Medulla oblongata (tissue), 1 donor: Measurements from ENCODE around the gene GAP43.
A peak's percentile ranks its signal among the peaks of the same experiment; 100 is the strongest.
"Not testable (repeated sequence)": the region's sequence is repeated elsewhere in the genome, so short reads cannot be mapped to it uniquely, and the experiment has no call there.

Experiments used
- DNase-seq: peaks from one replicate; pipeline ENCODE4 v3.0.0-alpha.2; 2015; ENCODE audit errors: extremely low spot score

Gene GAP43

DNA sequence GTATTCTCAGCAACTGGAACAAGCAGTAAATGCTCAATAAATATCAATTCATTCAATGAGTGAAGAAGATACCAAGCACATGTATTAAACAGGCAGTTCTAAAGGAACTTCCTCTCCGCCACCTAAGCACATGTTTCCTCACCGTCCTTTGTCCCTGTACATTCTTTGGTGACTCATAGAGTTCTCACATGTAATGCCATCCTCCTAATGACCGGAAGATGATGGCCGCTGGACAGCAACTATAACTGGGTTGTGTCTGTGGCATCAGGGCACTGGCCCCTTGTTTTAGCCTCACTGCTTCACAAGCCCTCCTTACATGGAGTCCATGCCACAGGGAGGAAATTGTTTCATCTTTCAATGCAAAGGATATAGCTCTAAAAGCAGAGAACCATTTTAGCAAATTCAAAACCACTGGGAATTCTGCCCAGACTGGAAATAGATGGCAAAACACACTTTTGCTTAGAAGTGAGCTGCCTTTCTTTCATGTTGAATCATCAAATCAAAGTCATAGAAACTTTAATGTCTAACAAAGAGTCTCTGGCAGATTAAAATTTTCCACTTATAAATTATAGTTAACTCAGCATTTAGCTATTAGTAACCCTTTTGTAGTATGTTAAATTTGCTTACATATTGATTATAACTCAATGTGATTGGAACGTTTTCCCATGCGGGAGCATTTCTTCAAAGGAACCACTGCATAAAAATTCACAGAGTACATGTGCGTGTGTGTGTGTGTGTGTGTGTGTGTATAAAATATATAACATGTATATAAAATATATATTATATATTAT lies 74.1 kb downstream of the GAP43 start:
- no peak for DNase-seq

DNA sequence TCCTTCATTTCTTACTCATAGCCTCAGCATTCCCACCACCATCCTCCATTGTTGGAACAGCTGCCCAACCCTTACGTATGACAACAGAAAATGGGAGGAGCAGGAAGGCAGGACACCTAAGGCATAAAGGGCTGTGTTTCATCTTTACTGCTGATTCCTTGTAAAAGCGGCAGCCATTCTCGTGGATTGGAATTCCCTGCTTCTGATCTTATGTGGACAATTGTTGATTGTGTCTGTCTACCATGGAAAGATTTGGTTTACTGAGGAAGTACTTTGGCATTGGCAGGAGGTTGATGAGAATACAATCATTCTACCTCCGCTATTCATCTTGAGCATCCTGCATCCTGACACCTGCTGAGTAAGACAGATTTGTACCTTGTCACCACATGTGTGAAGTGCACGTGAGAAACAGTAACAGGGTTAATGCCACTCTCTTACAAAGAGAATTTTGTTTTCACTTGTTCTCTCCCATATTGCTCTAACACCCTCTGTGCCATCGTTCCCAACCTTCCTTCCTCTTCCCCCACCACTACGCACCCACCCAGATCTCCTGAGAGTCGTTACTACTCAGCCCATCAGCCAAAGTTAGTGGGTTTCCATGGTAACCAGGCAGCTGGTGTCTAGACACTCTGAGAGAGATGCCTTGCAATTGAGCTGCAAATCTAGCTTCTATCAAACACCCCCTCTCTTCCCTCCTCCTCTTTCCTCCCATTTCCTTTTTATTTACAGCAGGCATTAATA lies 75.7 kb downstream of the GAP43 start:
- no peak for DNase-seq

DNA sequence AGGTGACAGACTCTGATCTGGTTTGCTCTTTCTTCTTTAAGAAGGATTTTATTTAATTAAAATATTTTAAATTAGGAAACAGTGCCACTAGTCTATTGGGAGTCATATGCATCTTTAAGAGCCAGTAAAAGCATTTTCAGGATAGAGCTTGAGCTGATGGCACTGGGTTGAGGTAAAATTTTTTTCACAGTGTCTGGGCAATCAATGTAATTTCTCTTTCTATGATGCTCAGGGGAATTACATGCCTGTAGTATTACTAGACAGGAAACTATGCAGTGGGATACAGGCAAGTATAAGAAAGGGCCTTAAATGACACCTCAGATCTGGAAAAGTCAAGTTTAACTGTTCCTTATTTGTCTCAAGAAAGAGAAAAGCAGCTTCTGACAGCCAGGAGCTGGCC lies 76.4 kb downstream of the GAP43 start:
- no peak for DNase-seq

DNA sequence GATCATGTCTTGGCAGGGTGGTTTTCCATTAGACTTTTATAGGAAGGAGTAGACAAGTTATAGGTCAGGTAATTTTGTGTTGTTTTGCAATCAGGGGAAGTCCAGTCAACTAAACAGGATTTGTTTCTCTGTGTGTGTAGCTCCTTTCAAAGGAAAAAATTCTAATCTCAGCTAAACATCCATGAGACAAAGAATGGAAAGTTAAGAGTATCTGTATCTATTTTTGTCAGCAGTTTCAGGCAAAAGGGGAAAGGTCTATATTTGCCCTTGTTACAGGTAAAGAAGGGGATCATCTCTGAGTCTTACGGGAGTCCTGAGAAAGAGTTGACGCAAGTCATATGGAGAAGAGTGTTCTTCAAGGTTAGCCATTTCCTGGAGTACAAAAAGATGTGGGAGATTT lies 79.3 kb downstream of the GAP43 start:
- no peak for DNase-seq

- no peak for DNase-seq
Measured at GRCh38 chr3:115704661-115705338, 81.5 kb downstream of the GAP43 start.

GRCh38 chr3:115706311-115706829 lies 83.1 kb downstream of the GAP43 start:
- DNase-seq, result no peak

DNA sequence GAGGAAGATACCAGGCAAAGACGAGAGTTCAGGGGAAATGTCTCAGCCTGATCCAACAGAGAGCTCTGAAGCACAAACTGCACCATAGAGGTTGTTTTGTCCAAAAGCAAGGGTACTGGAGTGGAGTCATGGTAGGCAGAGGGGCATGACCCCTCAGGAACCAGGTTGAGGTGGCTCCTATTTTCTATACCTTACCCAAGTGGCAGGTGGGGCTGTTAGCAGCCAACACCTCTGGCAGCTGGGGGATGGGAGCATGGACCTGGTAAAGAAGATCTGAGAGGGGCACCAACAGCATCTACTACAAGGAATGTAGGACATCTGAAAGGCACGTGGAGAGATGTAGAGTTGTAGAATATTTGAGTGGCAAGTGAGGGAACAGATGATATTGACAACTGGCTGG lies 85.2 kb downstream of the GAP43 start:
- DNase-seq, result no peak

GRCh38 chr3:115709093-115709492 lies 85.8 kb downstream of the GAP43 start:
- DNase-seq, result no peak

- DNase-seq, result no peak
Measured at GRCh38 chr3:115709931-115710330, 86.6 kb downstream of the GAP43 start.

DNA sequence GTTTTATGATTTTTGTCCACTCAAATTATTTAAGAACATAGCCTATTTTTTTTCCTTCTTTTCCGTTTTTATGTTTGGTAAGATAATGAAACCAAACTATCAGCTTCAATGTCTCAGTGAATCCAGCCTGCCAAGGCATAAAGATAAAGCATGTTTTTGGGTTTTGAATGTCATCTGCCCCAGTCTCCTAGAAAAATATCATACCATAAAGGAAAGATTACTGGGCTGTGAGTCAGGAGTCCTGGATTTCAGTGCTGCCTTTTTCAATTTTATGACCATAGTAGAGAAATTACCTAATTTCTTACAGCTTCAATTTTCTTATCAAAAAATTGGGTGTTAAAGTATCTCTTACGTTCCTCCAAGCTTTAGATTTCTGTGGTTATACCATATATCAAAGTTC lies 87.5 kb downstream of the GAP43 start:
- DNase-seq, result no peak

GRCh38 chr3:115712871-115713270 lies 89.6 kb downstream of the GAP43 start:
- no peak for DNase-seq

- DNase-seq, result peak; percentile 27
Measured at GRCh38 chr3:115713284-115713683, 90.0 kb downstream of the GAP43 start.

DNA sequence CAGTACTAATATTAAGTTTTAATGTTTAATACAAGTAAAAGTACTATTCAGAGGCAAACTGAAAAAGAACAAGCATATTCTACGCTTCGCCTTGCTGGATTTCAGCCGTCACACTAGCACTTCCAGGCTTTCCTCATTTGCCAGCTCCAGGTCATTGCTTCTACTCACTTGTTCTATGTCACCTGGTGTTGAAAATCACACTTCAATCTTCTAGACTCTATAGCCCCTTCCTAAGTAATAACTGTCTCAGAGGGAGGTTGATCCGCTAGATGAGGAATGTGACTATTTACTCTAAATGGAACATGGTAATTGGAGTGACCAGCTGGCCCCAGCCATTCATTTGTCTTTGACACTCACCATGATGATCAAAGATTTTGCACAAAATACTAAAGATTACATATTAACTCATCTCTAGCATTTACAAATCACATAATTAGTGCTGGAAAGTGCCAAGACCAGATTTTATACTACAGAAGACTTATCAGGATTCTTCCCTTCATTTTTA lies 92.0 kb downstream of the GAP43 start:
- no peak for DNase-seq

DNA sequence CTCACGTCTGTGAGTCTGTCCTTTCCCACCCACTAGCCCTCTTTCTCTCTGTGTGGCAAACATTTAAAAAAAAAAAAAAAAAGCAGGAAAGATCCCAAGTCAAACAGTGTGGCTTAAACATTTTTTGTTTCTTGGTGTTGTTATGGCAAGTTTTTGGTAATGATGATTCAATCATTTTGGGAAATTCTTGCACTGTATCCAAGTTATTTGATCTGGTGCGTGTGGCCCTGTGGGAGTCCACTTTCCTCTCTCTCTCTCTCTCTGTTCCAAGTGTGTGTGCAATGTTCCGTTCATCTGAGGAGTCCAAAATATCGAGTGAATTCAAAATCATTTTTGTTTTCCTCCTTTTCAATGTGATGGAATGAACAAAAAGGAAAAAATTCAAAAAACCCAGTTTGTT lies 97.7 kb downstream of the GAP43 start:
- no peak for DNase-seq

GRCh38 chr3:115725800-115726199 lies 102.5 kb downstream of the GAP43 start:
- no peak for DNase-seq

DNA sequence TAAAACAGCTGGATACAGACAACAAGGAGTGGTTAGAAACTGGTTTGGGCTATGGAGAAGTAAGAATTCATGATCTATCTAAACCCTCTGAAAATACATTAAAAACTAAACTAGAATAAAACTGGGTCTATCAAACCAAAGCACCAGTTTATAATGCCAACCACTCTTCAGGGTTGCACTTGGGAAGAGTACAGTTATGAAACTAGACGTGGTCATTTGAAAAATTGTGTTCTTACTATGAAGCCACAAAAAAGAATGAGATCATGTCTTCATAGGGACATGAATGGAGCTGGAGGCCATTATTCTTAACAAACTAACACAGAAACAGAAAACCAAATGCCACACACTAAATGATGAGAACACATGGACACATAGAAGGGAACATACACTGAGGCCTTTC lies 103.8 kb downstream of the GAP43 start:
- DNase-seq, result no peak

DNA sequence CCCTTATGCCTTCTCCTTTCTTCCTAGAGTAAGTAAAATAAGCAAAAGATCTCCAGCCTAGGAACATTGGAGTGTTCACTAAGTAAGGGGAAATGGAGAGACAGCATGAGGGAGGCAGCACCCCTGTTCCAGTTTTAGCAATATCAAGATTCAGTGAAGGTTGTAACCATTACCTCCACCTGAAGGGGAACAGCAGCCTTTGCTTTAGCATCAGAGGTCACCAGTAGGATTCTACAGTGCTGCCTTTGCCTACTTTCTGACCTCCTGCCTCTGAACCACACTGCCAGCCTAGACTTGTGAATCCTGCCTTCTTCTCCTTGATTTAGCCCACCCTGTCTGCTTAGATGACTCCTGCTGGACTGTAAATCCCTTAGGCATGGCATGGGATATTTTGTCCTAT lies 104.7 kb downstream of the GAP43 start:
- DNase-seq, result no peak

DNA sequence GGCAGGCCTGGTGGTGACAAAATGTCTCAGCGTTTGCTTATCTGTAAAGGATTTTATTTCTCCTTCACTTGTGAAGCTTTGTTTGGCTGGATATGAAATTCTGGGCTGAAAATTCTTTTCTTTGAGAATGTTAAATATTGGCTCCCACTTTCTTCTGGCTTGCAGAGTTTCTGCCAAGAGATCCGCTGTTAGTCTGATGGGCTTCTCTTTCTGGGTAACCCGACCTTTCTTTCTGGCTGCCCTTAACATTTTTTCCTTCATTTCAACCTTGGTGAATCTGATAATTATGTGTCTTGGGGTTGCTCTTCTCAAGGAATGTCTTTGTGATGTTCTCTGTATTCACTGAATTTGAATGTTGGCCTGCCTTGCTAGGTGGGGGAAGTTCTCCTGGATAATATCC lies 113.0 kb downstream of the GAP43 start:
- DNase-seq, result not testable (repeated sequence)

DNA sequence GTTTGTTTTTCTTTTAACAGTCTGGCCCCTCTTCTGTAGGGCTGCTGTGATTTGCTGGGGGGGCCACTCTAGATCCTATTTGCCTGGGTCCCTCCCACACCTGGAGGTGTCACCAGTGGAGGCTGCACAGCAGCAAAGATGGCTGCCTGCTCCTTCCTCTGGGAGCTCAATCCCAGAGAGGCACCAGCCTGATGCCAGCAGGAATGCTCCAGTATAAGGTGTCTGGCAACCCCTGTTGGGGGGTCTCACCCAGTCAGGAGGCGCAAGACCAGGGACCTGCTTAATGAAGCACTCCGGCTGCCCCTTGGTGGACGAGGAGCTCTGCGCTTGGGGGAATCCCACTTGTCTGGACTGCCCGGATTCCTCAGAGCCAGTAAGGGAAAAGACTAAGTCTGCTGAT lies 118.3 kb downstream of the GAP43 start:
- no peak for DNase-seq

- not testable (repeated sequence) for DNase-seq
Measured at GRCh38 chr3:115744516-115744915, 121.2 kb downstream of the GAP43 start.

DNA sequence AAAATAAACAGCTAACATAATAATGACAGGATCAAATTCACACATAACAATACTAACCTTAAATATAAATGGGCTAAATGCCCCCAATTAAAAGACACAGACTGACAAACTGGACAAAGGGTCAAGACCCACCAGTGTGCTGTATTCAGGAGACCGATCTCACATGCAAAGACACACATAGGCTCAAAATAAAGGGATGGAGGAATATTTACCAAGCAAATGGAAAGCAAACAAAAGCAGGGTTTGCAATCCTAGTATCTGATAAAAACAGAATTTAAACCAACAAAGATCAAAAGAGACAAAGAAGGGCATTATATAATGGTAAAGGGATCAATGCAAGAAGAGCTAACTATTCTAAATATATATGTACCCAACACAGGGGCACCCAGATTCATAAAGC lies 129.7 kb downstream of the GAP43 start:
- not testable (repeated sequence) for DNase-seq

- DNase-seq, result no peak
Measured at GRCh38 chr3:115758076-115758763, 134.9 kb downstream of the GAP43 start.
